ENCODE data around the gene SPINK8. TPM values are rescaled to one million over a fixed set of nuclear protein-coding genes. Genes with fewer than 3 reads are reported as not detected.

SPINK8 gene
- total and polyA plus RNA-seq, 2 of the 8 experiments (the other 6 are each of a cell fraction or from before 2014, with no cell fraction given) = 0.29 TPM; not detected in 1

DNA sequence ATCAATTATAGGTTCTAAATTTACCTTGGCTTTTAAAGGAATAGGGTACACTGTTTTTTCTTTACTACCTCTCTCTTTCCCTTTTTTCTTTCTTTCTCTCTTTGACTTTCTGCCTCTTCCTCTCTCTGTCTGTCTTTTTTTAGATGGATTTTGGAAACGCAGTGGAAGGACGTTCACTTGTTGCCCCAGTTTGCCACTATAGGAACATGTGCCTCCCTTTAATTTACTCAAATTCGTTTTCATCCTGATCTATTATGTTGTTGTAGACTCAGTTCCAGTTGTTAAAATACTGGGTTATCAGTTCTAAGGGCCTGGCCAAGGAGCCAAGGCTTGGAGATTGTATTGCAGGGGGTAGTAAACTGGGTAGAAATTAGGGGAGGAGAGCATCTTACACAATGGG is 1.1 kb upstream of the SPINK8 start:
- no peak overlapping the region for H3K23ac ChIP-seq (ENCODE audit: insufficient read length)
- no peak overlapping the region for H3K27ac ChIP-seq (ENCODE audit: low read depth, low read length)
- no peak overlapping the region for H4K91ac ChIP-seq (replicated peaks; ENCODE audit: insufficient read length, low read length)
- no peaks in the 10 kb centered on the region for H4K20me1 ChIP-seq (replicated peaks in 1 of 2; ENCODE audit: control insufficient read depth in 1 of 2, insufficient read depth in 2 of 2, low read length in 2 of 2)
- no peak overlapping the region for H2BK120ac ChIP-seq (replicated peaks; ENCODE audit: low read depth, low read length)
- H2BK5ac ChIP-seq (ENCODE audit: low read depth, low read length) = no peak overlapping the region
- ChIA-PET POLR2A (ENCODE audit: partially characterized antibody) (no interaction called here), CTCF (ENCODE audit: partially characterized antibody) (interaction anchor here (1.4 kb wide), 1 partner anchor 102 kb away, joined by 4 read pairs; no protein-coding TSS in a partner anchor)
- H3K36me3 ChIP-seq (ENCODE audit: control insufficient read depth in 2 of 4, insufficient read depth in 4 of 4, low read length in 3 of 4) = no peaks in the 10 kb centered on the region
- no peak overlapping the region for H3K4me3 ChIP-seq (ENCODE audit: extremely low read depth in 1 of 4, insufficient read depth in 2 of 4, low read depth in 3 of 4, low read length in 4 of 4)
- no peaks in the 10 kb centered on the region for H3K79me2 ChIP-seq (ENCODE audit: control insufficient read depth in 1 of 2, insufficient read depth in 2 of 2, low read length in 2 of 2)
- H3K4me2 ChIP-seq (ENCODE audit: insufficient read depth in 1 of 2, low read depth in 2 of 2, low read length in 2 of 2) = no peak overlapping the region
- H3K79me1 ChIP-seq (ENCODE audit: low read depth, low read length) = no peaks in the 10 kb centered on the region
- H3K14ac ChIP-seq (ENCODE audit: insufficient read length) = no peak overlapping the region
- H4K8ac ChIP-seq (ENCODE audit: extremely low read depth, insufficient read depth, low read length) = no peak overlapping the region
- no peaks in the 10 kb centered on the region for H3K4me1 ChIP-seq (replicated peaks in 1 of 4; ENCODE audit: control insufficient read depth in 3 of 4, insufficient read depth in 4 of 4, low read length in 3 of 4)
- no peak overlapping the region for H2AFZ ChIP-seq (ENCODE audit: low read length)
- no peak overlapping the region for H3K9ac ChIP-seq (replicated peaks in 1 of 4; ENCODE audit: extremely low read depth in 1 of 4, low read depth in 3 of 4, low read length in 3 of 4)
- H2AK5ac ChIP-seq (ENCODE audit: low read depth, low read length) = no peak overlapping the region
- H4K5ac ChIP-seq (ENCODE audit: insufficient read length, low read depth, low read length) = no peak overlapping the region
- H3K4ac ChIP-seq (replicated peaks; ENCODE audit: insufficient read length, low read depth, low read length) = no peak overlapping the region
- DNase-seq (ENCODE audit: low read depth in 1 of 2, low spot score in 2 of 2) = no peak
- no peaks in the 10 kb centered on the region for H3K9me3 ChIP-seq (ENCODE audit: insufficient read depth in 2 of 2, low read depth in 1 of 2, low read length in 1 of 2)
- no peaks in the 10 kb centered on the region; a peak in 1 of 7 replicates for H3K27me3 ChIP-seq (replicated peaks in 1 of 4; ENCODE audit: control insufficient read depth in 3 of 4, extremely low read depth in 1 of 4, insufficient read depth in 3 of 4, low read length in 3 of 4)
- H2BK20ac ChIP-seq (ENCODE audit: low read length) = no peak overlapping the region
- H3K23me2 ChIP-seq (ENCODE audit: low read depth, low read length) = no peaks in the 10 kb centered on the region
- no peak overlapping the region for H2BK12ac ChIP-seq (ENCODE audit: low read depth, low read length)
- H2BK15ac ChIP-seq (ENCODE audit: low read length) = no peak overlapping the region
- H3K56ac ChIP-seq (replicated peaks; ENCODE audit: insufficient read length, low read depth, low read length) = no peak overlapping the region
- no peak overlapping the region for H3K18ac ChIP-seq (ENCODE audit: extremely low read depth, low read length)
- no peak for FAIRE-seq
- WGBS, 2 experiments (ENCODE audit: extremely low coverage in 1 of 2, insufficient coverage in 1 of 2, insufficient read length in 1 of 2, insufficient replicate concordance in 2 of 2, low coverage in 1 of 2, low lambda C conversion rate in 2 of 2, missing lambda C conversion rate in 1 of 2) = 86% methylated on average over 2 of the region's 3 CpGs; no CpG with 5 or more reads in 1 of the 2 experiments
- TF ChIP-seq POU5F1 (IDR thresholded peaks at IDR 0.05; ENCODE audit: low read depth, low read length) (no peak), GTF2F1 (IDR thresholded peaks at IDR 0.05; ENCODE audit: borderline replicate concordance, low read depth, low read length) (no peak), KDM5A (IDR thresholded peaks at IDR 0.05; ENCODE audit: low read length) (no peak)
